Hepatocyte (in vitro differentiated cells): Measurements from ENCODE around the gene RDH5.

Experiments
- EZH2 ChIP-seq: fragments of 200-600 bp; sonication (generic); IDR thresholded peaks from 2 replicates; pipeline ENCODE4 v1.6.1; 2016; ENCODE audit warnings: antibody characterized with exemption, mild to moderate bottlenecking, borderline replicate concordance
- EZH2phosphoT487 ChIP-seq: fragments of 200-600 bp; sonication (generic); IDR thresholded peaks from one replicate; pipeline ENCODE4 v1.6.1; 2018; ENCODE audit warnings: antibody characterized with exemption, mild to moderate bottlenecking, low read depth, moderate library complexity; ENCODE audit not compliant: unreplicated experiment, severe bottlenecking
- TF ChIP-seq, protein P1 (sequence below): fragments of 200-600 bp; sonication (generic); IDR thresholded peaks from 2 replicates; pipeline ENCODE4 v1.5.1; 2016; ENCODE audit warnings: antibody characterized with exemption, mild to moderate bottlenecking; ENCODE audit not compliant: poor library complexity

GRCh38 chr12:55692631-55693322, 27.4 kb upstream of the RDH5 start:
- TF ChIP-seq, protein P1, sequence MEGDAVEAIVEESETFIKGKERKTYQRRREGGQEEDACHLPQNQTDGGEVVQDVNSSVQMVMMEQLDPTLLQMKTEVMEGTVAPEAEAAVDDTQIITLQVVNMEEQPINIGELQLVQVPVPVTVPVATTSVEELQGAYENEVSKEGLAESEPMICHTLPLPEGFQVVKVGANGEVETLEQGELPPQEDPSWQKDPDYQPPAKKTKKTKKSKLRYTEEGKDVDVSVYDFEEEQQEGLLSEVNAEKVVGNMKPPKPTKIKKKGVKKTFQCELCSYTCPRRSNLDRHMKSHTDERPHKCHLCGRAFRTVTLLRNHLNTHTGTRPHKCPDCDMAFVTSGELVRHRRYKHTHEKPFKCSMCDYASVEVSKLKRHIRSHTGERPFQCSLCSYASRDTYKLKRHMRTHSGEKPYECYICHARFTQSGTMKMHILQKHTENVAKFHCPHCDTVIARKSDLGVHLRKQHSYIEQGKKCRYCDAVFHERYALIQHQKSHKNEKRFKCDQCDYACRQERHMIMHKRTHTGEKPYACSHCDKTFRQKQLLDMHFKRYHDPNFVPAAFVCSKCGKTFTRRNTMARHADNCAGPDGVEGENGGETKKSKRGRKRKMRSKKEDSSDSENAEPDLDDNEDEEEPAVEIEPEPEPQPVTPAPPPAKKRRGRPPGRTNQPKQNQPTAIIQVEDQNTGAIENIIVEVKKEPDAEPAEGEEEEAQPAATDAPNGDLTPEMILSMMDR = no peak
- TF ChIP-seq EZH2phosphoT487 (no peak), EZH2 (no peak)
